ENCODE results near the gene ZNF492. TPM values are rescaled to one million over a fixed set of nuclear protein-coding genes. Genes with fewer than 3 reads are reported as not detected.

ZNF492 gene
- polyA plus RNA-seq, 1 donor from 2014 or later, result not detected

DNA sequence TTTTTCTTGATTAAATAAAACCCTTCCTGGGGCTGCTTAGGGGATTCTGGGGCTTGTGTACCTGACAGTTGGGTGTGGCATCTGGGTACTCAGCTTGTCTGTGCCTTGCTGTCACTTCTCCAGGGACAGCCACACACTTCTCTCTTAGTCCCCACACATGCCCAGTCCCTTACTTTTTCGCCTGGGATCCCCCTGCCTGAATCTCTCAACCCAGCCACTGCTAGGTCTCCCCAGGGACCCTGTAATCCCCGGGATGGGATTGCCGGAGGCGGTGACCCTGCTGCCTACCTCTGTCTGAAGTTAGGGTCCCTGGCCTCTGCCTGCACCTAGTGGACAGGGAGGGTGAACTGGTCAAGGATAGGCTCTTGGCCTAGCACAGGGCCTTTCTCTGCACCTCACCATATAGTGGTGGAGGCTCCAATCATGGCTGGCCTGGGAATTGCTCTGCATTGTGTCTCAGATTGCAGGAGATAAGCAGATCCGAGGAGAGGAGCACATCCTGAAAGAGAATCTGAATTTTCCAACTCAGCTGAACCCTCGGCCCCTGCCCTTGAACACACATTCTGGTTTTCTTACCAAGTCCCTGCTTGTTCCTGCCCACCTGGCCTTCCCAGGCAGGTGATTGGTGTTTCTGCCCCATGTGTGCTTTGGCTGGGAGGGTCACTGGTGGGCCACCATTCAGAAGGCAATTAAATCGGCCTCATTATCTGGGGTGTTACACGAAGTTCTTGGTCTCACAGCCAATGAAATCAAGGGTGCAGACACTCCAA, 8.7 kb upstream of the ZNF492 start:
- Histone ChIP-seq H3K9ac (ENCODE audit: low read length) (no peak overlapping the region), H3K4me2 (ENCODE audit: low read length) (no peak overlapping the region), H3K27me3 (ENCODE audit: insufficient read depth, low read depth, low read length) (no peaks in the 10 kb centered on the region), H3F3A (ENCODE audit: insufficient read depth, low read length, poor library complexity, severe bottlenecking) (no peaks in the 10 kb centered on the region), H3K27ac (ENCODE audit: low read length) (no peak overlapping the region), H4K20me1 (ENCODE audit: insufficient read depth) (no peaks in the 10 kb centered on the region), H3K9me3 (ENCODE audit: low read length) (peaks cover 8% of the 10 kb centered on the region), H2AFZ (ENCODE audit: low read depth, low read length) (no peak overlapping the region), H3K79me2 (replicated peaks; ENCODE audit: insufficient read depth, low read length) (no peaks in the 10 kb centered on the region), H3K36me3 (ENCODE audit: insufficient read depth, low read length) (no peaks in the 10 kb centered on the region), H3K4me3 (ENCODE audit: low read length) (no peak overlapping the region), H3K9me2 (ENCODE audit: insufficient read depth, low read length) (no peaks in the 10 kb centered on the region)
- TF ChIP-seq, protein P1, sequence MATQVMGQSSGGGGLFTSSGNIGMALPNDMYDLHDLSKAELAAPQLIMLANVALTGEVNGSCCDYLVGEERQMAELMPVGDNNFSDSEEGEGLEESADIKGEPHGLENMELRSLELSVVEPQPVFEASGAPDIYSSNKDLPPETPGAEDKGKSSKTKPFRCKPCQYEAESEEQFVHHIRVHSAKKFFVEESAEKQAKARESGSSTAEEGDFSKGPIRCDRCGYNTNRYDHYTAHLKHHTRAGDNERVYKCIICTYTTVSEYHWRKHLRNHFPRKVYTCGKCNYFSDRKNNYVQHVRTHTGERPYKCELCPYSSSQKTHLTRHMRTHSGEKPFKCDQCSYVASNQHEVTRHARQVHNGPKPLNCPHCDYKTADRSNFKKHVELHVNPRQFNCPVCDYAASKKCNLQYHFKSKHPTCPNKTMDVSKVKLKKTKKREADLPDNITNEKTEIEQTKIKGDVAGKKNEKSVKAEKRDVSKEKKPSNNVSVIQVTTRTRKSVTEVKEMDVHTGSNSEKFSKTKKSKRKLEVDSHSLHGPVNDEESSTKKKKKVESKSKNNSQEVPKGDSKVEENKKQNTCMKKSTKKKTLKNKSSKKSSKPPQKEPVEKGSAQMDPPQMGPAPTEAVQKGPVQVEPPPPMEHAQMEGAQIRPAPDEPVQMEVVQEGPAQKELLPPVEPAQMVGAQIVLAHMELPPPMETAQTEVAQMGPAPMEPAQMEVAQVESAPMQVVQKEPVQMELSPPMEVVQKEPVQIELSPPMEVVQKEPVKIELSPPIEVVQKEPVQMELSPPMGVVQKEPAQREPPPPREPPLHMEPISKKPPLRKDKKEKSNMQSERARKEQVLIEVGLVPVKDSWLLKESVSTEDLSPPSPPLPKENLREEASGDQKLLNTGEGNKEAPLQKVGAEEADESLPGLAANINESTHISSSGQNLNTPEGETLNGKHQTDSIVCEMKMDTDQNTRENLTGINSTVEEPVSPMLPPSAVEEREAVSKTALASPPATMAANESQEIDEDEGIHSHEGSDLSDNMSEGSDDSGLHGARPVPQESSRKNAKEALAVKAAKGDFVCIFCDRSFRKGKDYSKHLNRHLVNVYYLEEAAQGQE (IDR thresholded peaks at IDR 0.05; ENCODE audit: borderline replicate concordance), result no peak
- TF ChIP-seq POLR2AphosphoS5 (IDR thresholded peaks at IDR 0.05) (no peak), MXI1 (conservative IDR thresholded peaks at IDR 0.05; ENCODE audit: poor library complexity, severe bottlenecking) (no peak), TAF1 (IDR thresholded peaks at IDR 0.05; ENCODE audit: low read depth) (no peak), RAD21 (conservative IDR thresholded peaks at IDR 0.05) (no peak), EZH2 (IDR thresholded peaks at IDR 0.05; ENCODE audit: borderline replicate concordance, insufficient read depth, low read length, poor library complexity, severe bottlenecking) (no peak), EP300 (conservative IDR thresholded peaks at IDR 0.05; ENCODE audit: poor library complexity, severe bottlenecking) (no peak), SMC3 (conservative IDR thresholded peaks at IDR 0.05; ENCODE audit: poor library complexity) (no peak)
- TF ChIP-seq, protein P2, sequence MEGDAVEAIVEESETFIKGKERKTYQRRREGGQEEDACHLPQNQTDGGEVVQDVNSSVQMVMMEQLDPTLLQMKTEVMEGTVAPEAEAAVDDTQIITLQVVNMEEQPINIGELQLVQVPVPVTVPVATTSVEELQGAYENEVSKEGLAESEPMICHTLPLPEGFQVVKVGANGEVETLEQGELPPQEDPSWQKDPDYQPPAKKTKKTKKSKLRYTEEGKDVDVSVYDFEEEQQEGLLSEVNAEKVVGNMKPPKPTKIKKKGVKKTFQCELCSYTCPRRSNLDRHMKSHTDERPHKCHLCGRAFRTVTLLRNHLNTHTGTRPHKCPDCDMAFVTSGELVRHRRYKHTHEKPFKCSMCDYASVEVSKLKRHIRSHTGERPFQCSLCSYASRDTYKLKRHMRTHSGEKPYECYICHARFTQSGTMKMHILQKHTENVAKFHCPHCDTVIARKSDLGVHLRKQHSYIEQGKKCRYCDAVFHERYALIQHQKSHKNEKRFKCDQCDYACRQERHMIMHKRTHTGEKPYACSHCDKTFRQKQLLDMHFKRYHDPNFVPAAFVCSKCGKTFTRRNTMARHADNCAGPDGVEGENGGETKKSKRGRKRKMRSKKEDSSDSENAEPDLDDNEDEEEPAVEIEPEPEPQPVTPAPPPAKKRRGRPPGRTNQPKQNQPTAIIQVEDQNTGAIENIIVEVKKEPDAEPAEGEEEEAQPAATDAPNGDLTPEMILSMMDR (IDR thresholded peaks at IDR 0.05; ENCODE audit: poor library complexity, severe bottlenecking), result no peak

DNA sequence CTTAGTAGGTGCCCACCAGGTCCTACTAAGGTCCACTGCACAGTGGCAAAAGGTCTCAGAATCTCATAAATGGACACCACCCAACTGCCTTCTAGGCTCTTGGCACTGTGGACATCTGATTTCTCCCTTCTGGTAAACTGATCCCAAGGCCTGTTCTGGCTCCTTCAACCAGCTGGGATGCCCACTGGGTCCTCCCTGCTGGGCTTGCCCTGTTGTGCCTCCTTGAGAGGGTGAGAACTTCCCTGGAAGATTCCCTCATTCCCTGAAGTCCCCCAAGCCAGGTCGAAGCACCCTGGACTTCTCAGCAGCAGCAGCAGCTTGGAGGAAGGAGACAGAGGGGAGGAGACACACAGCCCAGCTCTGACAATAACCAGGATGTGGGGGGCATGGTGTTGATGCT, 6.6 kb upstream of the ZNF492 start:
- Histone ChIP-seq H3K9me2 (ENCODE audit: insufficient read depth, low read length) (no peaks in the 10 kb centered on the region), H3K9me3 (ENCODE audit: low read length) (peaks cover 5% of the 10 kb centered on the region), H3K4me3 (ENCODE audit: low read length) (no peak overlapping the region), H3K79me2 (replicated peaks; ENCODE audit: insufficient read depth, low read length) (no peaks in the 10 kb centered on the region), H3K36me3 (ENCODE audit: insufficient read depth, low read length) (no peaks in the 10 kb centered on the region), H3K9ac (ENCODE audit: low read length) (no peak overlapping the region), H3K4me2 (ENCODE audit: low read length) (no peak overlapping the region), H4K20me1 (ENCODE audit: insufficient read depth) (no peaks in the 10 kb centered on the region), H3K27me3 (ENCODE audit: insufficient read depth, low read depth, low read length) (no peaks in the 10 kb centered on the region), H2AFZ (ENCODE audit: low read depth, low read length) (no peak overlapping the region), H3K27ac (ENCODE audit: low read length) (no peak overlapping the region), H3F3A (ENCODE audit: insufficient read depth, low read length, poor library complexity, severe bottlenecking) (no peaks in the 10 kb centered on the region)
- TF ChIP-seq MXI1 (conservative IDR thresholded peaks at IDR 0.05; ENCODE audit: poor library complexity, severe bottlenecking) (no peak), RAD21 (conservative IDR thresholded peaks at IDR 0.05) (no peak), EP300 (conservative IDR thresholded peaks at IDR 0.05; ENCODE audit: poor library complexity, severe bottlenecking) (no peak), POLR2AphosphoS5 (IDR thresholded peaks at IDR 0.05) (no peak), SMC3 (conservative IDR thresholded peaks at IDR 0.05; ENCODE audit: poor library complexity) (no peak), EZH2 (IDR thresholded peaks at IDR 0.05; ENCODE audit: borderline replicate concordance, insufficient read depth, low read length, poor library complexity, severe bottlenecking) (no peak), TAF1 (IDR thresholded peaks at IDR 0.05; ENCODE audit: low read depth) (no peak)
- TF ChIP-seq, protein P2 (IDR thresholded peaks at IDR 0.05; ENCODE audit: poor library complexity, severe bottlenecking), result no peak
- TF ChIP-seq, protein P1 (IDR thresholded peaks at IDR 0.05; ENCODE audit: borderline replicate concordance), result no peak

Data from neural cell (in vitro differentiated cells).